H9 (cell line): ENCODE results near the gene JMJD1C. TPM values are rescaled to one million over a fixed set of nuclear protein-coding genes. Genes with fewer than 3 reads are reported as not detected.

Source experiments
- DNase-seq: peaks from one replicate; pipeline ENCODE4 v3.0.0-alpha.2; 2017
- H2AFZ ChIP-seq: one replicate; pipeline ENCODE4 v1.6.1; 2013; ENCODE audit warnings: mild to moderate bottlenecking, low read length, control low read depth, moderate library complexity
- H2AK5ac ChIP-seq: 2 replicates; pipeline ENCODE4 v1.6.1; 2013; ENCODE audit warnings: low read length, control low read depth, mixed read lengths; ENCODE audit not compliant: insufficient read length
- H2BK120ac ChIP-seq: one replicate; pipeline ENCODE4 v1.6.1; 2013; ENCODE audit warnings: low read depth, mild to moderate bottlenecking, low read length, control low read depth, inconsistent platforms; ENCODE audit not compliant: poor library complexity, severe bottlenecking
- H2BK12ac ChIP-seq: 2 replicates; pipeline ENCODE4 v1.6.1; 2013; ENCODE audit warnings: low read length, control low read depth, mixed read lengths, low read depth; ENCODE audit not compliant: insufficient read length
- H2BK15ac ChIP-seq: 2 replicates; pipeline ENCODE4 v1.6.1; 2013; ENCODE audit warnings: low read depth, low read length, control low read depth
- H2BK20ac ChIP-seq: one replicate; pipeline ENCODE4 v1.6.1; 2013; ENCODE audit warnings: low read depth, mild to moderate bottlenecking, low read length, control low read depth, inconsistent platforms; ENCODE audit not compliant: poor library complexity, severe bottlenecking
- H2BK5ac ChIP-seq: 2 replicates; pipeline ENCODE4 v1.6.1; 2013; ENCODE audit warnings: low read length, control low read depth, mixed read lengths; ENCODE audit not compliant: insufficient read length
- H3K14ac ChIP-seq: 2 replicates; pipeline ENCODE4 v1.6.1; 2013; ENCODE audit warnings: low read length, control low read depth; ENCODE audit not compliant: insufficient read depth
- H3K18ac ChIP-seq: 2 replicates; pipeline ENCODE4 v1.6.1; 2013; ENCODE audit warnings: low read depth, mild to moderate bottlenecking, mixed read lengths, low read length, control low read depth; ENCODE audit not compliant: insufficient read length
- H3K23ac ChIP-seq: 2 replicates; pipeline ENCODE4 v1.6.1; 2013; ENCODE audit warnings: low read length, control low read depth, mixed read lengths, low read depth; ENCODE audit not compliant: insufficient read length
- H3K23me2 ChIP-seq: 2 replicates; pipeline ENCODE4 v1.6.1; 2013; ENCODE audit warnings: low read depth, mild to moderate bottlenecking, mixed read lengths, low read length, control low read depth; ENCODE audit not compliant: insufficient read length, poor library complexity, severe bottlenecking
- H3K27ac ChIP-seq: 2 replicates; pipeline ENCODE4 v1.5.1; 2013; ENCODE audit warnings: low read length, control low read depth, mixed read lengths, low read depth; ENCODE audit not compliant: insufficient read length
- H3K27me3 ChIP-seq: 2 replicates; pipeline ENCODE4 v1.6.1; 2013; ENCODE audit warnings: low read length, control low read depth, inconsistent platforms; ENCODE audit not compliant: insufficient read depth
- H3K4ac ChIP-seq: 2 replicates; pipeline ENCODE4 v1.6.1; 2013; ENCODE audit warnings: low read depth, mild to moderate bottlenecking, control low read depth, inconsistent platforms, low read length, moderate library complexity
- H3K4me1 ChIP-seq: 2 replicates; pipeline ENCODE4 v1.6.1; 2013; ENCODE audit warnings: low read length, control low read depth, inconsistent platforms; ENCODE audit not compliant: insufficient read depth
- H3K4me2 ChIP-seq: 2 replicates; pipeline ENCODE4 v1.6.1; 2013; ENCODE audit warnings: low read length, control low read depth, mixed read lengths; ENCODE audit not compliant: insufficient read length, insufficient read depth
- H3K56ac ChIP-seq: 2 replicates; pipeline ENCODE4 v1.6.1; 2013; ENCODE audit warnings: low read depth, mild to moderate bottlenecking, mixed read lengths, low read length, control low read depth; ENCODE audit not compliant: insufficient read length
- H3K79me1 ChIP-seq: 2 replicates; pipeline ENCODE4 v1.6.1; 2013; ENCODE audit warnings: low read depth, mild to moderate bottlenecking, moderate library complexity, low read length, control low read depth, inconsistent platforms; ENCODE audit not compliant: insufficient read depth, poor library complexity, severe bottlenecking
- H3K79me2 ChIP-seq: 2 replicates; pipeline ENCODE4 v1.6.1; 2013; ENCODE audit warnings: low read length, control low read depth, inconsistent platforms; ENCODE audit not compliant: insufficient read depth
- H3K9ac ChIP-seq: 2 replicates; pipeline ENCODE4 v1.6.1; 2013; ENCODE audit warnings: low read length, control low read depth, mixed read lengths; ENCODE audit not compliant: insufficient read length; ENCODE audit errors: extremely low read depth
- H3K9me3 ChIP-seq: one replicate; pipeline ENCODE4 v1.6.1; 2013; ENCODE audit warnings: low read depth, low read length, inconsistent platforms; ENCODE audit not compliant: control insufficient read depth
- H3T11ph ChIP-seq: one replicate; pipeline ENCODE4 v1.6.1; 2013; ENCODE audit warnings: mild to moderate bottlenecking, low read length, control low read depth, inconsistent platforms
- H4K20me1 ChIP-seq: one replicate; pipeline ENCODE4 v1.6.1; 2013; ENCODE audit not compliant: control insufficient read depth, insufficient read length, insufficient read depth
- H4K5ac ChIP-seq: 2 replicates; pipeline ENCODE4 v1.6.1; 2013; ENCODE audit warnings: low read depth, mild to moderate bottlenecking, mixed read lengths, low read length, control low read depth; ENCODE audit not compliant: insufficient read length
- H4K8ac ChIP-seq: replicated peaks from 2 replicates; pipeline ENCODE4 v1.6.1; 2013; ENCODE audit warnings: low read length, control low read depth, mixed read lengths, low read depth; ENCODE audit not compliant: insufficient read length
- H4K91ac ChIP-seq: 2 replicates; pipeline ENCODE4 v1.6.1; 2013; ENCODE audit warnings: low read depth, mild to moderate bottlenecking, moderate library complexity, mixed read lengths, low read length, control low read depth; ENCODE audit not compliant: insufficient read length
- H3K27ac Mint-ChIP-seq, 3 experiments: 2 replicates in 2 of 3; 3 replicates in 1 of 3; pipeline ENCODE4 v1.8.0; 2020 to 2021; ENCODE audit warnings: mixed read lengths in 3 of 3, mild to moderate bottlenecking in 1 of 3, moderate library complexity in 1 of 3
- H3K27me3 Mint-ChIP-seq: 2 replicates; pipeline ENCODE4 v1.8.0; 2021; ENCODE audit warnings: low read depth, mild to moderate bottlenecking, moderate library complexity, mixed read lengths
- H3K36me3 Mint-ChIP-seq, 3 experiments: 2 replicates in 2 of 3; 3 replicates in 1 of 3; pipeline ENCODE4 v1.8.0; 2020 to 2021; ENCODE audit warnings: low read depth in 3 of 3, mixed read lengths in 3 of 3; ENCODE audit not compliant: insufficient read depth in 1 of 3
- H3K4me1 Mint-ChIP-seq, 2 experiments: 2 replicates each; pipeline ENCODE4 v1.8.0; 2020; ENCODE audit warnings: mixed read lengths in 2 of 2
- H3K4me3 Mint-ChIP-seq, 2 experiments: 2 replicates in 1 of 2; 3 replicates in 1 of 2; pipeline ENCODE4 v1.8.0; 2020 to 2021; ENCODE audit warnings: mild to moderate bottlenecking in 2 of 2, mixed read lengths in 2 of 2, moderate library complexity in 1 of 2
- H3K9me3 Mint-ChIP-seq, 2 experiments: 2 replicates in 1 of 2; 3 replicates in 1 of 2; pipeline ENCODE4 v1.8.0; 2020; ENCODE audit warnings: mild to moderate bottlenecking in 2 of 2, mixed read lengths in 2 of 2, moderate library complexity in 1 of 2
- WGBS: extraction: QIAGEN DNeasy Blood & Tissue Kit; methylation state at CpG from one replicate; pipeline ENCODE4 v1.1.7; 2013; ENCODE audit warnings: missing lambda C conversion rate, low lambda C conversion rate, mixed read lengths; ENCODE audit not compliant: insufficient read length; ENCODE audit errors: extremely low coverage; 5-methylcytosine and 5-hydroxymethylcytosine counted together
- total RNA-seq: library from RNA; stranded (reverse); gene quantifications from 2 replicates; pipeline ENCODE4 v1.2.1, GENCODE V29; 2021
- TF ChIP-seq, protein P1 (sequence below): fragments of 200-600 bp; sonication (generic); conservative IDR thresholded peaks from 3 replicates; pipeline ENCODE4 v1.8.0; 2021; ENCODE audit warnings: antibody characterized with exemption, mild to moderate bottlenecking

Gene JMJD1C
- total RNA-seq, 1 experiment from 2014 or later, result 200 TPM

GRCh38 chr10:63446716-63447440 lies 18.9 kb downstream of the JMJD1C start:
- WGBS, result no CpG with 5 or more reads among the region's 1 CpG
- H3K9ac ChIP-seq, result no peak overlapping the region
- peaks cover 7% of the 10 kb centered on the region; the same call in 1 of the 2 replicates for H3K79me2 ChIP-seq
- no peaks in the 10 kb centered on the region for H3K27me3 Mint-ChIP-seq
- DNase-seq, result no peak
- H3K4me2 ChIP-seq, result no peak overlapping the region
- H2BK5ac ChIP-seq, result no peak overlapping the region
- H2BK120ac ChIP-seq, result no peak overlapping the region
- no peak overlapping the region for H3K56ac ChIP-seq
- H3K14ac ChIP-seq, result no peak overlapping the region
- H4K8ac ChIP-seq, result no peak overlapping the region
- no peaks in the 10 kb centered on the region for H3K27me3 ChIP-seq
- peaks cover 6 to 12% of the 10 kb centered on the region in 2 experiments for H3K4me1 Mint-ChIP-seq
- H3K4me3 Mint-ChIP-seq, result no peak overlapping the region
- H3K23me2 ChIP-seq, result no peaks in the 10 kb centered on the region
- H3K9me3 ChIP-seq, result no peaks in the 10 kb centered on the region
- H3K18ac ChIP-seq, result no peak overlapping the region
- H2BK15ac ChIP-seq, result no peak overlapping the region
- H4K91ac ChIP-seq, result no peak overlapping the region
- H2BK20ac ChIP-seq, result no peak overlapping the region
- TF ChIP-seq, protein P1, sequence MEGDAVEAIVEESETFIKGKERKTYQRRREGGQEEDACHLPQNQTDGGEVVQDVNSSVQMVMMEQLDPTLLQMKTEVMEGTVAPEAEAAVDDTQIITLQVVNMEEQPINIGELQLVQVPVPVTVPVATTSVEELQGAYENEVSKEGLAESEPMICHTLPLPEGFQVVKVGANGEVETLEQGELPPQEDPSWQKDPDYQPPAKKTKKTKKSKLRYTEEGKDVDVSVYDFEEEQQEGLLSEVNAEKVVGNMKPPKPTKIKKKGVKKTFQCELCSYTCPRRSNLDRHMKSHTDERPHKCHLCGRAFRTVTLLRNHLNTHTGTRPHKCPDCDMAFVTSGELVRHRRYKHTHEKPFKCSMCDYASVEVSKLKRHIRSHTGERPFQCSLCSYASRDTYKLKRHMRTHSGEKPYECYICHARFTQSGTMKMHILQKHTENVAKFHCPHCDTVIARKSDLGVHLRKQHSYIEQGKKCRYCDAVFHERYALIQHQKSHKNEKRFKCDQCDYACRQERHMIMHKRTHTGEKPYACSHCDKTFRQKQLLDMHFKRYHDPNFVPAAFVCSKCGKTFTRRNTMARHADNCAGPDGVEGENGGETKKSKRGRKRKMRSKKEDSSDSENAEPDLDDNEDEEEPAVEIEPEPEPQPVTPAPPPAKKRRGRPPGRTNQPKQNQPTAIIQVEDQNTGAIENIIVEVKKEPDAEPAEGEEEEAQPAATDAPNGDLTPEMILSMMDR, result no peak
- H2AK5ac ChIP-seq, result no peak overlapping the region
- no peak overlapping the region; a peak in 1 of 7 replicates for H3K27ac Mint-ChIP-seq
- no peaks in the 10 kb centered on the region for H4K20me1 ChIP-seq
- no peaks in the 10 kb centered on the region for H3K4me1 ChIP-seq
- H3K27ac ChIP-seq, result no peak overlapping the region
- no peaks in the 10 kb centered on the region for H3K36me3 Mint-ChIP-seq
- no peak overlapping the region for H2AFZ ChIP-seq
- no peak overlapping the region for H3T11ph ChIP-seq
- H3K79me1 ChIP-seq, result peaks cover 8% of the 10 kb centered on the region
- H3K23ac ChIP-seq, result no peak overlapping the region
- no peak overlapping the region for H3K4ac ChIP-seq
- no peak overlapping the region for H2BK12ac ChIP-seq
- H3K9me3 Mint-ChIP-seq, result no peaks in the 10 kb centered on the region
- H4K5ac ChIP-seq, result no peak overlapping the region
